Ishikawa (cell line): ENCODE results near the gene ALDH1L1.

Source experiments
- CEBPB ChIP-seq: IDR thresholded peaks from 2 replicates; pipeline ENCODE4 v1.6.1; 2012
- CREB1 ChIP-seq: IDR thresholded peaks from 2 replicates; pipeline ENCODE4 v1.6.1; 2012; ENCODE audit warnings: low read depth
- EGR1 ChIP-seq: IDR thresholded peaks from 2 replicates; pipeline ENCODE4 v1.6.1; 2012
- EP300 ChIP-seq: IDR thresholded peaks from 2 replicates; pipeline ENCODE4 v1.6.1; 2012; ENCODE audit warnings: borderline replicate concordance
- FOXM1 ChIP-seq: IDR thresholded peaks from 2 replicates; pipeline ENCODE4 v1.6.1; 2012; ENCODE audit warnings: low read depth, borderline replicate concordance
- MAX ChIP-seq: IDR thresholded peaks from 2 replicates; pipeline ENCODE4 v1.6.1; 2012
- NFIC ChIP-seq: IDR thresholded peaks from 2 replicates; pipeline ENCODE4 v1.6.1; 2012
- RAD21 ChIP-seq: IDR thresholded peaks from 2 replicates; pipeline ENCODE4 v1.6.1; 2012; ENCODE audit warnings: low read depth
- TAF1 ChIP-seq: IDR thresholded peaks from 2 replicates; pipeline ENCODE4 v1.6.1; 2012; ENCODE audit warnings: low read depth, mild to moderate bottlenecking
- TCF12 ChIP-seq: IDR thresholded peaks from 2 replicates; pipeline ENCODE4 v1.6.1; 2012; ENCODE audit warnings: low read depth
- TEAD4 ChIP-seq: IDR thresholded peaks from 2 replicates; pipeline ENCODE4 v1.6.1; 2012
- USF1 ChIP-seq: IDR thresholded peaks from 2 replicates; pipeline ENCODE4 v1.6.1; 2012
- YY1 ChIP-seq: IDR thresholded peaks from 2 replicates; pipeline ENCODE4 v1.6.1; 2012; ENCODE audit warnings: low read depth
- ZBTB7A ChIP-seq: IDR thresholded peaks from 2 replicates; pipeline ENCODE4 v1.6.1; 2012; ENCODE audit warnings: low read depth
- TF ChIP-seq, protein P1 (sequence below): IDR thresholded peaks from 2 replicates; pipeline ENCODE4 v1.6.1; 2012; ENCODE audit warnings: low read depth, mild to moderate bottlenecking

The ALDH1L1 gene

GRCh38 chr3:126153695-126154360 lies 26.6 kb downstream of the ALDH1L1 start:
- TF ChIP-seq FOXM1 (no peak), TAF1 (no peak), TEAD4 (no peak), MAX (no peak), NFIC (no peak), TCF12 (no peak), YY1 (no peak), EP300 (no peak), CEBPB (no peak), RAD21 (no peak), CREB1 (no peak), USF1 (no peak), ZBTB7A (no peak), EGR1 (no peak)
- TF ChIP-seq, protein P1, sequence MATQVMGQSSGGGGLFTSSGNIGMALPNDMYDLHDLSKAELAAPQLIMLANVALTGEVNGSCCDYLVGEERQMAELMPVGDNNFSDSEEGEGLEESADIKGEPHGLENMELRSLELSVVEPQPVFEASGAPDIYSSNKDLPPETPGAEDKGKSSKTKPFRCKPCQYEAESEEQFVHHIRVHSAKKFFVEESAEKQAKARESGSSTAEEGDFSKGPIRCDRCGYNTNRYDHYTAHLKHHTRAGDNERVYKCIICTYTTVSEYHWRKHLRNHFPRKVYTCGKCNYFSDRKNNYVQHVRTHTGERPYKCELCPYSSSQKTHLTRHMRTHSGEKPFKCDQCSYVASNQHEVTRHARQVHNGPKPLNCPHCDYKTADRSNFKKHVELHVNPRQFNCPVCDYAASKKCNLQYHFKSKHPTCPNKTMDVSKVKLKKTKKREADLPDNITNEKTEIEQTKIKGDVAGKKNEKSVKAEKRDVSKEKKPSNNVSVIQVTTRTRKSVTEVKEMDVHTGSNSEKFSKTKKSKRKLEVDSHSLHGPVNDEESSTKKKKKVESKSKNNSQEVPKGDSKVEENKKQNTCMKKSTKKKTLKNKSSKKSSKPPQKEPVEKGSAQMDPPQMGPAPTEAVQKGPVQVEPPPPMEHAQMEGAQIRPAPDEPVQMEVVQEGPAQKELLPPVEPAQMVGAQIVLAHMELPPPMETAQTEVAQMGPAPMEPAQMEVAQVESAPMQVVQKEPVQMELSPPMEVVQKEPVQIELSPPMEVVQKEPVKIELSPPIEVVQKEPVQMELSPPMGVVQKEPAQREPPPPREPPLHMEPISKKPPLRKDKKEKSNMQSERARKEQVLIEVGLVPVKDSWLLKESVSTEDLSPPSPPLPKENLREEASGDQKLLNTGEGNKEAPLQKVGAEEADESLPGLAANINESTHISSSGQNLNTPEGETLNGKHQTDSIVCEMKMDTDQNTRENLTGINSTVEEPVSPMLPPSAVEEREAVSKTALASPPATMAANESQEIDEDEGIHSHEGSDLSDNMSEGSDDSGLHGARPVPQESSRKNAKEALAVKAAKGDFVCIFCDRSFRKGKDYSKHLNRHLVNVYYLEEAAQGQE: no peak

GRCh38 chr3:126152901-126153694 lies 27.3 kb downstream of the ALDH1L1 start:
- TF ChIP-seq CEBPB (no peak), YY1 (no peak), TCF12 (no peak), NFIC (no peak), CREB1 (no peak), FOXM1 (no peak), MAX (no peak), USF1 (no peak), TEAD4 (no peak), EP300 (no peak)

- TF ChIP-seq NFIC: no peak
- TF ChIP-seq, protein P1: no peak
- no peak for TF ChIP-seq EGR1
- TF ChIP-seq TAF1: no peak
- no peak for TF ChIP-seq TEAD4
- no peak for TF ChIP-seq YY1
- no peak for TF ChIP-seq USF1
- no peak for TF ChIP-seq RAD21
- no peak for TF ChIP-seq EP300
- TF ChIP-seq TCF12: no peak
- no peak for TF ChIP-seq CEBPB
- no peak for TF ChIP-seq FOXM1
- TF ChIP-seq CREB1: no peak
- TF ChIP-seq ZBTB7A: no peak
- TF ChIP-seq MAX: no peak
These were observed 27.9 kb downstream of the ALDH1L1 start for GRCh38 chr3:126152458-126152857.

GRCh38 chr3:126151562-126152302 lies 28.7 kb downstream of the ALDH1L1 start:
- TF ChIP-seq USF1 (no peak), CREB1 (no peak), EP300 (no peak), CEBPB (no peak), EGR1 (no peak), ZBTB7A (no peak), TCF12 (no peak), TEAD4 (no peak), FOXM1 (no peak), TAF1 (no peak), MAX (no peak), YY1 (no peak), RAD21 (no peak), NFIC (no peak)
- TF ChIP-seq, protein P1: no peak
